Kidney (tissue), 14 donors: Measurements from ENCODE around the gene TGFBR1. TPM values are rescaled to one million over a fixed set of nuclear protein-coding genes. Genes with fewer than 3 reads are reported as not detected.
A peak's percentile ranks its signal among the peaks of the same experiment; 100 is the strongest.

Source experiments
- DNase-seq, 5 donors: peaks; one replicate each; pipeline ENCODE4 v3.0.0-alpha.2; 2013 to 2020
- FAIRE-seq: peaks from 2 replicates; lab custom pipeline; 2012; peaks lifted over from hg19 to GRCh38; lab: Jason Lieb, UNC
- H3K27ac ChIP-seq, 2 donors: one replicate each; pipeline ENCODE4 v1.7.0; 2013; ENCODE audit warnings: low read depth in 2 of 2, low read length in 2 of 2, inconsistent platforms in 1 of 2
- H3K27me3 ChIP-seq: one replicate; pipeline ENCODE4 v1.7.1; 2013; ENCODE audit warnings: low read length, inconsistent platforms; ENCODE audit not compliant: control insufficient read depth, insufficient read depth
- H3K36me3 ChIP-seq, 3 donors: one replicate each; pipeline versions ENCODE4 v1.7.0 to v1.7.1; 2013; ENCODE audit warnings: low read length in 3 of 3, control low read depth in 1 of 3, inconsistent platforms in 1 of 3; ENCODE audit not compliant: insufficient read depth in 3 of 3, control insufficient read depth in 2 of 3
- H3K4me1 ChIP-seq, 3 donors: one replicate each; pipeline versions ENCODE4 v1.7.0 to v1.7.1; 2013; ENCODE audit warnings: low read length in 3 of 3, inconsistent platforms in 1 of 3, low read depth in 1 of 3; ENCODE audit not compliant: control insufficient read depth in 2 of 3, insufficient read depth in 2 of 3
- H3K4me3 ChIP-seq, 3 donors: one replicate each; pipeline versions ENCODE4 v1.7.0 to v1.8.1; 2013; ENCODE audit warnings: low read length in 3 of 3, control low read depth in 1 of 3, inconsistent platforms in 1 of 3
- H3K9ac ChIP-seq, 3 donors: one replicate each; pipeline versions ENCODE4 v1.7.0 to v1.7.1; 2013; ENCODE audit warnings: low read length in 3 of 3, control low read depth in 1 of 3, inconsistent platforms in 1 of 3
- H3K9me3 ChIP-seq, 3 donors: one replicate each; pipeline versions ENCODE4 v1.7.0 to v1.7.1; 2013; ENCODE audit warnings: low read length in 3 of 3, control low read depth in 1 of 3, inconsistent platforms in 1 of 3; ENCODE audit not compliant: control insufficient read depth in 2 of 3, insufficient read depth in 1 of 3
- CTCF ChIP-seq: IDR thresholded peaks from 3 replicates; pipeline ENCODE4 v1.5.1; 2012; ENCODE audit warnings: mild to moderate bottlenecking, moderate library complexity, borderline replicate concordance; ENCODE audit not compliant: insufficient read depth; ENCODE audit errors: extremely low read depth
- intact Hi-C: fragments of 100-400 bp; cut with DNase I; formaldehyde crosslinking; loops from one replicate; pipeline ENCODE4 v1.11.1; 2022
- polyA plus RNA-seq: library from polyadenylated mRNA; stranded (reverse); fragments of 350-450 nt; fragmentation: Illumina TruSeq; extraction: RNeasy Lipid Tissue Mini Kit (QIAGEN cat#74804); gene quantifications from one replicate; pipeline ENCODE4 v1.2.3, GENCODE V29; 2014; ENCODE audit warnings: low read depth, low replicate concordance; ENCODE audit not compliant: insufficient read depth
- total RNA-seq: library from RNA; stranded (reverse); fragmentation: NEBNext Ultra II Directional; extraction: Animal tissue kit (Norgen Biotek cat#: 25700); gene quantifications from one replicate; pipeline ENCODE4 v1.2.1, GENCODE V29; 2021
- donor health status: control.
- donor health status: control.
- donor health status: control.
- donor health status: control.
- donor health status: control.
- donor health status: DM: yes; HTN: yes; CAD: no.
- donor health status: Normal renal cell carcinoma (clear cell type).

TGFBR1 gene
- total and polyA plus RNA-seq, 2 donors from 2014 or later = 7.9 to 50.8 TPM

GRCh38 chr9:99173570-99174504, 68.9 kb downstream of the TGFBR1 start:
- H3K9me3 ChIP-seq = no peaks in the 10 kb centered on the region
- no peak overlapping the region for H3K9ac ChIP-seq
- H3K4me3 ChIP-seq = no peak overlapping the region
- no peaks in the 10 kb centered on the region for H3K27me3 ChIP-seq
- no peak overlapping the region for H3K27ac ChIP-seq
- H3K4me1 ChIP-seq = peaks cover 0 to 7% (median 6%) of the 10 kb centered on the region in 3 donors
- TF ChIP-seq CTCF = no peak
- no peak for FAIRE-seq
- intact Hi-C loops = no loop called here
- H3K36me3 ChIP-seq = no peaks in the 10 kb centered on the region
- no peak for DNase-seq

DNA sequence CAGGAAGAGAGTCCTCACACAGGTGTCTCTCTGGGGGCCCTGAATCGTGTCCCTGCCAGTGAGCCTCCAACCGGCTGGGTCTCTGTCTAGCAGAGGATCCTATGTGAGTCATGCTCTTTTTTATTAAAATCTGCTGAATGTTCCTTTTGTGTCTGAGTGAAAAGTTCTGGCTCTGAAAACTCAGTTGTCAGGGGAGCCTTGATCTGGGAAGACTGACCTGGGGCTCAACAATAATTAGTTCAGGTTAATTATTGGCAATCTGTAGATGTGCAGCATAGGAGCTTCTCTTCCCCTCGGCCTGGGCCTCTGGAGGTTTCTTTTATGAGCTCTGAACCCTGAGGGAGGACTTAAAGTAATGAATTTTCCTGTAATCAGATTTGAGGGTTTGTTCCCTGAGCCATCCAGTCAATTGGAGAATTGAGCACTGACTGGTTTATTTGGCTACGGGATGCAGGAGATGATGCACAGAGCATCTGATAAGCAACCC, 71.7 kb downstream of the TGFBR1 start:
- peaks cover 0 to 7% (median 6%) of the 10 kb centered on the region in 3 donors for H3K4me1 ChIP-seq
- H3K9ac ChIP-seq = no peak overlapping the region
- DNase-seq (peak in 3 of 5 donors; percentile 41 to 67 (median 66)), FAIRE-seq (no peak)
- H3K4me3 ChIP-seq = no peak overlapping the region
- intact Hi-C loops = no loop called here
- no peaks in the 10 kb centered on the region for H3K36me3 ChIP-seq
- no peaks in the 10 kb centered on the region for H3K9me3 ChIP-seq
- H3K27ac ChIP-seq = no peak overlapping the region
- TF ChIP-seq CTCF = no peak
- no peaks in the 10 kb centered on the region for H3K27me3 ChIP-seq

- no peak for TF ChIP-seq CTCF
- no peaks in the 10 kb centered on the region for H3K9me3 ChIP-seq
- H3K27me3 ChIP-seq = no peaks in the 10 kb centered on the region
- DNase-seq = no peak
- H3K27ac ChIP-seq = no peak overlapping the region
- H3K9ac ChIP-seq = no peak overlapping the region
- H3K4me3 ChIP-seq = no peak overlapping the region
- H3K36me3 ChIP-seq = no peaks in the 10 kb centered on the region
- intact Hi-C loops = no loop called here
- no peak for FAIRE-seq
- H3K4me1 ChIP-seq = no peaks in the 10 kb centered on the region
Observed at GRCh38 chr9:99177576-99178366, 72.9 kb downstream of the TGFBR1 start.
